ENCODE data around the gene UBA7.

The UBA7 gene

DNA sequence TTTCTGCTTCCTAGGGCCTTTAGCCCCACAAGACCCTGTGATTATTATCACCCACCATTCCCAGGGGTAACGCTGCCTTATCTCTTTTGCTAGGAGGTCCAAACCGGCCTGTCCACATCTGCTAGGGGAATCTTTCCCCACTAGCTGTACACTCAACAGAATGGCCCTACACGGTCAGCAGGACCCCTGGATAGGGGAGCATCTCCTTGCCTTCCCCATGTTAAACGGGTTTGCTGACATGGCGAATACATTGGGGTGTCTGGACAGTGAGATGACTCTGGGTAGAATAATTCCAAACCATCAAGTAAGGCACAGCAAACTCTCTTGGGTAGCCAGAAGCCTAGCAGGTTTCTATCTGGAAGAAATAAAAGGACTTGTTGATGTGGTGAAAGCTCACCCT, 41.9 kb upstream of the UBA7 start:
- H3K27me3 ChIP-seq (ENCODE audit: insufficient read depth, low read length) = no peaks in the 10 kb centered on the region; the same call in 1 of the 2 replicates
- H4K20me1 ChIP-seq (ENCODE audit: insufficient read depth, low read length) = no peaks in the 10 kb centered on the region
- no peaks in the 10 kb centered on the region for H3K9me2 ChIP-seq (ENCODE audit: low read depth, low read length)
- H3K27ac ChIP-seq (ENCODE audit: low read depth, low read length, poor library complexity, severe bottlenecking) = no peak overlapping the region
- no peaks in the 10 kb centered on the region for H3K9me3 ChIP-seq (ENCODE audit: low read length)
- H3K4me1 ChIP-seq (ENCODE audit: insufficient read depth, low read length, severe bottlenecking) = peaks cover 19% of the 10 kb centered on the region
- TF ChIP-seq EZH2 (IDR thresholded peaks at IDR 0.05; ENCODE audit: borderline replicate concordance, low read length) = no peak
- TF ChIP-seq, protein P1, sequence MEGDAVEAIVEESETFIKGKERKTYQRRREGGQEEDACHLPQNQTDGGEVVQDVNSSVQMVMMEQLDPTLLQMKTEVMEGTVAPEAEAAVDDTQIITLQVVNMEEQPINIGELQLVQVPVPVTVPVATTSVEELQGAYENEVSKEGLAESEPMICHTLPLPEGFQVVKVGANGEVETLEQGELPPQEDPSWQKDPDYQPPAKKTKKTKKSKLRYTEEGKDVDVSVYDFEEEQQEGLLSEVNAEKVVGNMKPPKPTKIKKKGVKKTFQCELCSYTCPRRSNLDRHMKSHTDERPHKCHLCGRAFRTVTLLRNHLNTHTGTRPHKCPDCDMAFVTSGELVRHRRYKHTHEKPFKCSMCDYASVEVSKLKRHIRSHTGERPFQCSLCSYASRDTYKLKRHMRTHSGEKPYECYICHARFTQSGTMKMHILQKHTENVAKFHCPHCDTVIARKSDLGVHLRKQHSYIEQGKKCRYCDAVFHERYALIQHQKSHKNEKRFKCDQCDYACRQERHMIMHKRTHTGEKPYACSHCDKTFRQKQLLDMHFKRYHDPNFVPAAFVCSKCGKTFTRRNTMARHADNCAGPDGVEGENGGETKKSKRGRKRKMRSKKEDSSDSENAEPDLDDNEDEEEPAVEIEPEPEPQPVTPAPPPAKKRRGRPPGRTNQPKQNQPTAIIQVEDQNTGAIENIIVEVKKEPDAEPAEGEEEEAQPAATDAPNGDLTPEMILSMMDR (IDR thresholded peaks at IDR 0.05; ENCODE audit: low read length) = no peak
- H3K79me2 ChIP-seq (ENCODE audit: insufficient read depth, low read length) = peaks cover 14% of the 10 kb centered on the region
- H3K4me3 ChIP-seq (ENCODE audit: low read depth, low read length, poor library complexity, severe bottlenecking) = peak overlapping the region; percentile 94
- H3K4me2 ChIP-seq (ENCODE audit: low read length) = peak overlapping the region; percentile 79
- no peak overlapping the region for H2AFZ ChIP-seq (ENCODE audit: low read length)
- no peaks in the 10 kb centered on the region for H3F3A ChIP-seq (ENCODE audit: insufficient read depth, low read length)
- peak overlapping the region; percentile 87 for H3K9ac ChIP-seq (ENCODE audit: low read length)
- no peaks in the 10 kb centered on the region for H3K36me3 ChIP-seq (ENCODE audit: insufficient read depth, low read length)

DNA sequence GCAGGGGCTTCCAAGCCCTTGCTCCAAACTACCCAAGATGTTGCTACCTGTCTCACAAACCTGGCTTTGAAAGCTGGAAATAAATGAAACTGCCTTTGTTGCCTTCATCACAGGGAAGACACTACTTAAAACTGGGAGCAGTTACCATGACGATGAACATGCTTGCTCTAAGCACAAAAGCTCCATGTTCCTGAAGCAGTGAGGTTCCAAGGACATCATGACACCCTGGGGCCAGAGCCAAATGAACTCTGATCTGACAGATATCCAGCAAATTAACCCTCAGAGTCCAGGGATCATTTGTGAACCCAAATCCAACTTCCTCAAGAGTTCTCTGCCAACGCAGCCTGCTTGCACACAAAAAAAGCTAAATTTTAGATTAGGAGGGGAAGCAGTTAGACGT, 31.9 kb upstream of the UBA7 start:
- no peaks in the 10 kb centered on the region for H4K20me1 ChIP-seq (ENCODE audit: insufficient read depth, low read length)
- no peaks in the 10 kb centered on the region for H3K79me2 ChIP-seq (ENCODE audit: insufficient read depth, low read length)
- H3K9ac ChIP-seq (ENCODE audit: low read length) = no peak overlapping the region
- no peaks in the 10 kb centered on the region for H3F3A ChIP-seq (ENCODE audit: insufficient read depth, low read length)
- no peak overlapping the region for H3K4me3 ChIP-seq (ENCODE audit: low read depth, low read length, poor library complexity, severe bottlenecking)
- H3K9me3 ChIP-seq (ENCODE audit: low read length) = no peaks in the 10 kb centered on the region
- no peak overlapping the region for H2AFZ ChIP-seq (ENCODE audit: low read length)
- peaks cover 55% of the 10 kb centered on the region; the same call in 1 of the 2 replicates for H3K36me3 ChIP-seq (ENCODE audit: insufficient read depth, low read length)
- H3K4me1 ChIP-seq (ENCODE audit: insufficient read depth, low read length, severe bottlenecking) = no peaks in the 10 kb centered on the region
- no peak overlapping the region for H3K4me2 ChIP-seq (ENCODE audit: low read length)
- H3K9me2 ChIP-seq (ENCODE audit: low read depth, low read length) = no peaks in the 10 kb centered on the region
- no peak overlapping the region for H3K27ac ChIP-seq (ENCODE audit: low read depth, low read length, poor library complexity, severe bottlenecking)
- TF ChIP-seq, protein P1 (IDR thresholded peaks at IDR 0.05; ENCODE audit: low read length) = no peak
- no peak for TF ChIP-seq EZH2 (IDR thresholded peaks at IDR 0.05; ENCODE audit: borderline replicate concordance, low read length)
- no peaks in the 10 kb centered on the region for H3K27me3 ChIP-seq (ENCODE audit: insufficient read depth, low read length)

DNA sequence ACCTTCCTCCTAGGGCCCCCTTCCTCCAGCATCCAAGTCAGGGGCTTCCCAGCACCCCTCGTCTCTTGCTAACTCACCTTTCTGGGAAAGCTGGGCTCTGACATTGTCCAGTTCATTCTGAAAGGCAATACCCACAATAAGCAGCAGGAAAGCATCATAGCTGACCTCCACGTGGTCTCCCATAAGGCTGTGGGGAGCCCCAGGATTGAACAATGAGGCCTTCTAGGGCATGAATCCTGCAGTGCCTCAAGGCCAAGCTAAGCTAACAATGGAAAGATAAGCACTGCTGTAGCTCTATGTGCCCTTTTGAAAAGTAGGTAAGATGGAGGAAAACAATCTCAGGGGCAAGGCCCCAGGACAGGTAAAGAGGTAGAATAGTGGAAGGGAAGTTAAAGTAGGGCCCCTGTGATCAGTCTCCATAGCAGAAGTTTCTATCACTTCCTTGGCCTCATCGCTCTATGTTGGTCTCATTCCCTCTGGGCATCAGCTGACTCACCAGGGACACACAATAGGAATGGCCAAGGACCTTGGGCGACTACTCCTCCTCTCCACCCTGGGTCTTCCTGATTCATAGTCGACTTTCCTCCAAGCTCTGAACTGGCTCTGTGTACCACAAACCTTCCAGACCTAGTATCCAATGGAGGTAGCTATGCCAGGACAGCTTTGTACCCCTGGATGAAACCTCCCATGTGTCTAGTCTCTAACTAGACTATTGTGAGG, 30.9 kb upstream of the UBA7 start:
- Histone ChIP-seq H3K4me3 (ENCODE audit: low read depth, low read length, poor library complexity, severe bottlenecking) (no peak overlapping the region), H3K9me2 (ENCODE audit: low read depth, low read length) (no peaks in the 10 kb centered on the region), H3K27me3 (ENCODE audit: insufficient read depth, low read length) (no peaks in the 10 kb centered on the region), H2AFZ (ENCODE audit: low read length) (no peak overlapping the region), H3K4me1 (ENCODE audit: insufficient read depth, low read length, severe bottlenecking) (no peaks in the 10 kb centered on the region), H4K20me1 (ENCODE audit: insufficient read depth, low read length) (no peaks in the 10 kb centered on the region), H3K79me2 (ENCODE audit: insufficient read depth, low read length) (no peaks in the 10 kb centered on the region), H3K9me3 (ENCODE audit: low read length) (no peaks in the 10 kb centered on the region), H3K36me3 (ENCODE audit: insufficient read depth, low read length) (peaks cover 60% of the 10 kb centered on the region; the same call in 1 of the 2 replicates), H3F3A (ENCODE audit: insufficient read depth, low read length) (no peaks in the 10 kb centered on the region), H3K4me2 (ENCODE audit: low read length) (no peak overlapping the region), H3K27ac (ENCODE audit: low read depth, low read length, poor library complexity, severe bottlenecking) (no peak overlapping the region), H3K9ac (ENCODE audit: low read length) (no peak overlapping the region)
- no peak for TF ChIP-seq EZH2 (IDR thresholded peaks at IDR 0.05; ENCODE audit: borderline replicate concordance, low read length)
- TF ChIP-seq, protein P1 (IDR thresholded peaks at IDR 0.05; ENCODE audit: low read length) = no peak

Data from OCI-LY1 (cell line).